ENCODE measurements around the gene RNU1-1.
"Not testable (repeated sequence)": the region's sequence is repeated elsewhere in the genome, so short reads cannot be mapped to it uniquely, and the experiment has no call there.

Gene RNU1-1

GRCh38 chr1:16478091-16478490, 36.0 kb downstream of the RNU1-1 start:
- no peak for TF ChIP-seq CTCF (conservative IDR thresholded peaks at IDR 0.05)
- H3K27ac ChIP-seq: no peak overlapping the region

GRCh38 chr1:16475771-16476770, 38.0 kb downstream of the RNU1-1 start:
- not testable (repeated sequence) for H3K27ac ChIP-seq

GRCh38 chr1:16474891-16475290, 39.2 kb downstream of the RNU1-1 start:
- H3K27ac ChIP-seq: not testable (repeated sequence)

- no peak overlapping the region for H3K27ac ChIP-seq
- no peak for TF ChIP-seq CTCF (conservative IDR thresholded peaks at IDR 0.05)
These were observed 39.8 kb downstream of the RNU1-1 start for GRCh38 chr1:16474166-16474800.

GRCh38 chr1:16468558-16468957, 45.5 kb downstream of the RNU1-1 start:
- no peak for TF ChIP-seq CTCF (conservative IDR thresholded peaks at IDR 0.05)
- H3K27ac ChIP-seq: no peak overlapping the region

- no peak overlapping the region for H3K27ac ChIP-seq
- no peak for TF ChIP-seq CTCF (conservative IDR thresholded peaks at IDR 0.05)
These were observed 49.0 kb downstream of the RNU1-1 start for GRCh38 chr1:16464917-16465625.

All from VCaP (cell line).